ENCODE measurements around the gene IL2RA.

The IL2RA gene

DNA sequence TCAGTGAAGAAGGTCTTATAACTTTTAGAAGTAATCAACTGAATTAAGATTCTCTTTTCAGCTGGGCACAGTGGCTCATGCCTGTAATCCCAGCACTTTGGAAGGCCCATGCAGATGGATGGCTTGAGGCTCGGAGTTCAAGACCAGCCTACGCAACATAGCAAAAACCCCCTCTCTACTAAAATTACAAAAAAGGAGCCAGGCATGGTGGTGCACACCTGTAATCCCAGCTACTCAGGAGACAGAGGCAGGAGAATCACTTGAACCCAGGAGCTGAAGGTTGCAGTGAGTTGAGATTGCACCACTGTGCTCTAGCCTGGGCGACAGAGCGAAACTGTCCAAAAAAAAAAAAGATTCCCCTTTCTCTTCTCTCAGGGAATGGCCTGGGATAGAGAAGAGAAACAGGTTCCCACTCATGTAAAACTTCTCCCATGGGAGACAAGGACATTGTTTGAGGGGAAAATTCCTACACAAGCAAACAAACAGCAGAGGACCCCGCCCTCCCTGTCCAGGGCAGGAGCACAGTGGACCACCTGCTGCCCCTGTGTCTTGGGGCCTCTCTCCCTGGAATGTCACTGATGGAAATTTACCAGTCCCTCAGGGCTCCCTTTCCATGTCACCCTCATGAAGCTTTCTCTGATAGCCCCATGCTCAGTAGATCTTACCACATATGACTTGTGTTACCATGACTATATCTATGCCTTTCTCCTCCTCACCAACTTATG, 5.6 kb downstream of the IL2RA start:
- TF ChIP-seq, protein P1, sequence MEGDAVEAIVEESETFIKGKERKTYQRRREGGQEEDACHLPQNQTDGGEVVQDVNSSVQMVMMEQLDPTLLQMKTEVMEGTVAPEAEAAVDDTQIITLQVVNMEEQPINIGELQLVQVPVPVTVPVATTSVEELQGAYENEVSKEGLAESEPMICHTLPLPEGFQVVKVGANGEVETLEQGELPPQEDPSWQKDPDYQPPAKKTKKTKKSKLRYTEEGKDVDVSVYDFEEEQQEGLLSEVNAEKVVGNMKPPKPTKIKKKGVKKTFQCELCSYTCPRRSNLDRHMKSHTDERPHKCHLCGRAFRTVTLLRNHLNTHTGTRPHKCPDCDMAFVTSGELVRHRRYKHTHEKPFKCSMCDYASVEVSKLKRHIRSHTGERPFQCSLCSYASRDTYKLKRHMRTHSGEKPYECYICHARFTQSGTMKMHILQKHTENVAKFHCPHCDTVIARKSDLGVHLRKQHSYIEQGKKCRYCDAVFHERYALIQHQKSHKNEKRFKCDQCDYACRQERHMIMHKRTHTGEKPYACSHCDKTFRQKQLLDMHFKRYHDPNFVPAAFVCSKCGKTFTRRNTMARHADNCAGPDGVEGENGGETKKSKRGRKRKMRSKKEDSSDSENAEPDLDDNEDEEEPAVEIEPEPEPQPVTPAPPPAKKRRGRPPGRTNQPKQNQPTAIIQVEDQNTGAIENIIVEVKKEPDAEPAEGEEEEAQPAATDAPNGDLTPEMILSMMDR (conservative IDR thresholded peaks at IDR 0.05; ENCODE audit: low read depth, low read length) = no peak
- H3K4me3 ChIP-seq (ENCODE audit: low read length) = no peak overlapping the region
- no peak for DNase-seq (ENCODE audit: low read depth)

DNA sequence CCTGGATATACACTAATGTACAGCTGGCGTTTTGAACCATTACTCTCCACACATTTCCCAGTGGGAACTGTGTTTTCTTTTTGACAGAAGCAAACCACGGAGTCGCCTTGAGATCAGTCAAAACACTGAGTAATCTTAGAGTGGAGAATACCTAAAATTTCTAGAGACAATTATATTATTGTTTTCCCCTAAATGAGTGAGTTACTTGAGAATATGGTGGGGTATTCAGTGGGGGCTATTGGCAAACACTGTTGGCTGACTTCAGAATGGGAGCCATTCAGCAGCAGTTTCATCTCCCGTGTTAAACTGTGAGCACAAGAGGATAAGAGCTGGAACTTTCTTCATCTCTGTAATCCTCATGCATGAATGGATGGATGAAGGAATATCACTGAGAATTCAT, 6.2 kb downstream of the IL2RA start:
- TF ChIP-seq, protein P1 (conservative IDR thresholded peaks at IDR 0.05; ENCODE audit: low read depth, low read length) = no peak
- DNase-seq (ENCODE audit: low read depth) = no peak

DNA sequence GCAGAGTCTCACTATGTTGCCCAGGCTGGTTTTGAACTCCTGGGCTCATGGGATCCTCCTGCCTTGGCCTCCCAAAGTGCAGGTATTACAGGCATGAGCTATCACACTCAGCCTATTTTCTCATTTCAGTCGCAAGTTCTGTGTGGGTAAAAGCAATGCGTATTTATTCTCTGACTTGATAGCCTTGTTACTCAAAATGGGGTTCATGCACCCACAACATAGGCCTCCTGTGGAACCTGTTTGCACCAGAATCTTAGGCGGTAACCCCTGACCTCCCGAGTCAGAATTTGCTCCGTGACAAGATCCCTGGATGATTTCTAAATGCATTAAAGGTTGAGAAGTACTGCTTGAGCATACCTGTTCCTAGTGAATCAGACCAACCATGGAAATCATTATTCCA, 7.3 kb downstream of the IL2RA start:
- TF ChIP-seq, protein P1 (conservative IDR thresholded peaks at IDR 0.05; ENCODE audit: low read depth, low read length) = no peak
- no peak for DNase-seq (ENCODE audit: low read depth)
- no peak overlapping the region for H3K4me3 ChIP-seq (ENCODE audit: low read length)

More for the DNA sequence above, 6.2 kb downstream of the IL2RA start:
- no peak overlapping the region for H3K4me3 ChIP-seq (ENCODE audit: low read length)

DNA sequence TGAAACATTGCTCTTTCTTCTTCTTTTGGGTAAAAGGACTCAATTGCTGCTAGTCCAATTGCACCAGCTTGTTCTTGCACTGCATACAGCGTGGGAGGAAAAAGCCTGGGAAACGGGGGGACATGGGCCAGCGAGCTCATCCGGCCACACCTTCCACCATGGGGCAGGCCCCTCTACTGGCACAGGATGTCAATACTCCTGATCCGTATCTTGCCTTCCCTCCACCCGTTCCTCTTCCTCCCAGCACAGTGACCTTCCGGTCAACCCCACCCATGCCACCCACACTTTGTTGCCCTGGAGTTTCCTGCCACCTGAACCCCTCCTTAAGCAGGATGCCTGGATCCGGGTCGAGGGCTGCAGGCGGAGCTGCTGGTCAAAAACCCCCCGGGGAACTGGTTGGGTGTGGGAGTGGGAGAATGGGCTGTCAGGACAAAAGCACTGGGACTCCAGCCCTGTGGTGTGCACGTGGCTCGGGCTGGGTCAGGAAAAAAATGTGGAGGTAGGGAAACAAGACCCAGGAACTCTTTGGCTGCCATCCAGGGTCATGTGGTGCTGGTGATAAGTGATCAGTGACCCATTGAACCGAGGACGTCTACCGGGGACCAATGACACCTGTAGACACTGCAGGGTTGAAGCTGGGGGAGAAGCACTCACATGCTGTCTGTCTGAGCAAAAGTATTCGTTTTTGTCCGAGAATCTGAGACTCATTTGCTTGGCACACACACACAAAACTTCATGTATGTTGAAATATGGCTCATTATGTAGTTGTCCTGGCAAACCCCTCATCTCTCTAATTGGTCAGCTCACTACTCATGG, 8.1 kb downstream of the IL2RA start:
- DNase-seq (ENCODE audit: low read depth) = no peak
- TF ChIP-seq, protein P1 (conservative IDR thresholded peaks at IDR 0.05; ENCODE audit: low read depth, low read length) = no peak
- no peak overlapping the region for H3K4me3 ChIP-seq (ENCODE audit: low read length)

DNA sequence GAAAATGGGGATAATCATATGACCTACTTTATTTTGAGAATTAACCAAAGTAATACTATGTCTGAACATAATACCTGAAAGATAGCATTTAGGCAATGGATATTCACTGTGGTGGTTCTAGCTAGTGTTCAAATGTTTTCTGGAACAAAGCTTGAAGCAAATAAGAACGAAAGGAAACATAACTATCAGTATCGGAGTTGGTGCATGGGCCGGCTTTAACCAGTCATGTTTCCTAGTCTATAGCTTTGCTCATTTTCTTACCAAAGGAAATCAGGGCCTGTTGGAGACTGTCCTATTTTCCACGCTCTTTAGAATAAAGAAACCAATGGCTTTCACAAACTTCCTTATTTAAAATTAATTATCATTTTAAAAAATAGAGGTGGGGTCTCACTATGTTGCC, 8.9 kb downstream of the IL2RA start:
- TF ChIP-seq, protein P1 (conservative IDR thresholded peaks at IDR 0.05; ENCODE audit: low read depth, low read length) = no peak
- H3K4me3 ChIP-seq (ENCODE audit: low read length) = no peak overlapping the region
- DNase-seq (ENCODE audit: low read depth) = no peak

DNA sequence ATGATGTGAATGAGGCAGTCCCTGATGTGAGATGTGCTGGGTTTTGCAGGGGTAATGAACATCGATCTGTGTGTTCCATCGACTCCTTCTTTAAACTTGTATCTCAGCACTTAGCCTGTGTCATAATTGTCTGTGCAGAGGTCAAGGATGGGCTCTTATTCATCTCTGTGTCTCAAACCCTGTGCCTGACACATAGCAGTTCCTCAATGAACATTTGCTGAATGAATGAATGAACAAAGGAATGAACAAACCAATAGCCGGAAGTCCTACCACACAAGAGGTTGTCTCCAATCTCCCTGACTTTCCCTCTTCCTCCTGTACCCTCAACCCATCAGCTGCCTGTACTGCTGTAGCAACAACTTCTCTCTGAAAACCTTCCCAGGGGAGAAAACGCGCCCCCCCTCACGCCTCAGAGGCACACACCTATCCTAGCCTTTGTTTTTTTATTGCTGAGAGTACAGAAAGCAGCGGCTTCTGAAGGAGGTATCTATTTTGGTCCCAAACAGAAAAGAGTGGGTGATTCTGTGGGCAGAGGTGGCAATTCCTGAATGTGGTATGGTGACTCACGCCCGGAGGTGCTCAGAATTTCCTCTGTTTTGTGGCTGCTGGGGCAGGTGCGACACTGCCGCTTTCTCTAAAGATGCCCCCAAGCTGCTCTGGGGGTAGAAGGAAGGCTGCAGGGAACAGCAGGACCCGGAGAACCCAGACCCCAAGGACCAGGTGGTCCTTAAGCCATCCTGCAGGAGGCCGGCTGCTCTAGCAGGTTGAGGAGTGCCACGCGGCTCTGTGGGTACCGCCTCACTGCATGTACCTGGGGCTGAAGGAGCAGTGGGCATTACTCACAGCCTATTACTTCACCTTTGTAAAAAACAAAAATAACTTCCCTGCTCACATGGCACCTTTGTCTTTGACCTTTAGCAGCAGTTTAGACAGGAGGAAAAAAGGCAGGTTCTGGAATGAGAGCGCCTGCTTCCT, 9.6 kb downstream of the IL2RA start:
- no peak for DNase-seq (ENCODE audit: low read depth)
- TF ChIP-seq, protein P1 (conservative IDR thresholded peaks at IDR 0.05; ENCODE audit: low read depth, low read length) = no peak
- H3K4me3 ChIP-seq (ENCODE audit: low read length) = no peak overlapping the region
